GM12864 (cell line): ENCODE data around the gene LYRM4.

Source experiments
- DNase-seq: peaks from one replicate; pipeline ENCODE4 v3.0.0-alpha.2; 2011; ENCODE audit warnings: low read depth
- H3K4me3 ChIP-seq: 2 replicates; pipeline ENCODE4 v1.5.1; 2011; ENCODE audit warnings: mild to moderate bottlenecking, low read depth, low read length, control low read depth
- CTCF ChIP-seq: IDR thresholded peaks from 2 replicates; pipeline ENCODE4 v1.5.1; 2011; ENCODE audit warnings: low read depth, mild to moderate bottlenecking, moderate library complexity, low read length, control low read depth, inconsistent platforms; ENCODE audit errors: missing control alignments

LYRM4 gene

GRCh38 chr6:5204376-5204775 is 56.4 kb downstream of the LYRM4 start:
- TF ChIP-seq CTCF = no peak
- no peak for DNase-seq
- H3K4me3 ChIP-seq = no peak overlapping the region

GRCh38 chr6:5203546-5203945 is 57.2 kb downstream of the LYRM4 start:
- DNase-seq = no peak
- no peak for TF ChIP-seq CTCF
- no peak overlapping the region for H3K4me3 ChIP-seq

- DNase-seq = no peak
- H3K4me3 ChIP-seq = no peak overlapping the region
- TF ChIP-seq CTCF = no peak
These were observed 57.8 kb downstream of the LYRM4 start for GRCh38 chr6:5202941-5203340.

GRCh38 chr6:5202206-5202605 is 58.5 kb downstream of the LYRM4 start:
- TF ChIP-seq CTCF = no peak
- DNase-seq = no peak
- H3K4me3 ChIP-seq = no peak overlapping the region

- H3K4me3 ChIP-seq = no peak overlapping the region
- no peak for DNase-seq
- no peak for TF ChIP-seq CTCF
These were observed 59.5 kb downstream of the LYRM4 start for GRCh38 chr6:5201271-5201670.

GRCh38 chr6:5199702-5200101 is 61.0 kb downstream of the LYRM4 start:
- H3K4me3 ChIP-seq = no peak overlapping the region
- TF ChIP-seq CTCF = no peak
- no peak for DNase-seq

- H3K4me3 ChIP-seq = no peak overlapping the region
- TF ChIP-seq CTCF = no peak
- DNase-seq = no peak
These were observed 61.5 kb downstream of the LYRM4 start for GRCh38 chr6:5199283-5199682.
